D721Med (cell line): ENCODE measurements around the gene ARHGDIB.

Source experiments
- DNase-seq: peaks from one replicate; pipeline ENCODE4 v3.0.0; 2011; ENCODE audit warnings: low spot score; ENCODE audit not compliant: insufficient read length
- FAIRE-seq: peaks from 2 replicates; lab custom pipeline; 2011; peaks lifted over from hg19 to GRCh38; lab: Jason Lieb, UNC
- TF ChIP-seq, protein P1 (sequence below): IDR thresholded peaks from 2 replicates; pipeline ENCODE4 v1.5.1; 2012; ENCODE audit warnings: mild to moderate bottlenecking, control low read depth; ENCODE audit not compliant: insufficient read depth; ENCODE audit errors: missing control alignments

The ARHGDIB gene

GRCh38 chr12:14892726-14893505 is 68.5 kb downstream of the ARHGDIB start:
- DNase-seq (no peak), FAIRE-seq (peak; percentile 48)
- TF ChIP-seq, protein P1, sequence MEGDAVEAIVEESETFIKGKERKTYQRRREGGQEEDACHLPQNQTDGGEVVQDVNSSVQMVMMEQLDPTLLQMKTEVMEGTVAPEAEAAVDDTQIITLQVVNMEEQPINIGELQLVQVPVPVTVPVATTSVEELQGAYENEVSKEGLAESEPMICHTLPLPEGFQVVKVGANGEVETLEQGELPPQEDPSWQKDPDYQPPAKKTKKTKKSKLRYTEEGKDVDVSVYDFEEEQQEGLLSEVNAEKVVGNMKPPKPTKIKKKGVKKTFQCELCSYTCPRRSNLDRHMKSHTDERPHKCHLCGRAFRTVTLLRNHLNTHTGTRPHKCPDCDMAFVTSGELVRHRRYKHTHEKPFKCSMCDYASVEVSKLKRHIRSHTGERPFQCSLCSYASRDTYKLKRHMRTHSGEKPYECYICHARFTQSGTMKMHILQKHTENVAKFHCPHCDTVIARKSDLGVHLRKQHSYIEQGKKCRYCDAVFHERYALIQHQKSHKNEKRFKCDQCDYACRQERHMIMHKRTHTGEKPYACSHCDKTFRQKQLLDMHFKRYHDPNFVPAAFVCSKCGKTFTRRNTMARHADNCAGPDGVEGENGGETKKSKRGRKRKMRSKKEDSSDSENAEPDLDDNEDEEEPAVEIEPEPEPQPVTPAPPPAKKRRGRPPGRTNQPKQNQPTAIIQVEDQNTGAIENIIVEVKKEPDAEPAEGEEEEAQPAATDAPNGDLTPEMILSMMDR: peak; percentile 16
